NOMO-1 treated with dmso at 0.1 percent for 144 hours (cell line): Measurements from ENCODE around the gene RAP2B.

ENCODE experiments used
- DNase-seq: peaks from one replicate; lab custom pipeline; 2025; ENCODE audit not compliant: unreplicated experiment; lab: John Stamatoyannopoulos, UW

RAP2B gene

DNA sequence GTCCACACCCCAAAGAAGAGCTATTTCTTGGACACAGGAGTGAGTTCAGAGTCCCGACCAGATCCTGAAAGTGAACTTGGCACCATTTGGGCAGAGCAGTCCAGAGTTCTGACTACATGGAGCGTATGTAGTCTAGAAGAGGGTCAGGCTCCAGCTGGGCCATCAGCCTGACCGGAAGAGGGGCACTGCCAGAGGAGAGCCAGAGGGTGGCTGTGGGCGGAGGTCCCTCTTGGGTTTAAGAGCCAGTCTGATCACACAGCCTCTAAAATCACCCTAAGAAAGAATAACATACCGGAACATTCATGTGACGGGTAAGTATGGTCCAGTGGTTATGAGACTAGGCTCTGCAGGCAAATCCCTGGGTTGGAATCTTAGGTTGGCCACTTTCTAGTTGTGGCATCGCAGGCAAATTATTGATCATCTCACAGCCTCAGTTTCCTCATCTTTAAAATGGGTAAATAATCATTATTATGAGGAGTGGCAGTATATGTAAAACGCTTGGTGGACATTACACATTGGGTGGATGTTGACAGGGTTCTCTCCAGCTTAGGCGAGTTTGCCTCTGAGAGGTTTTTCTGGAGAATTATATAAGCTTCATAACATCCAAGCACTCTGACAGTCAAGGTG, 2.1 kb upstream of the RAP2B start:
- DNase-seq: no peak

DNA sequence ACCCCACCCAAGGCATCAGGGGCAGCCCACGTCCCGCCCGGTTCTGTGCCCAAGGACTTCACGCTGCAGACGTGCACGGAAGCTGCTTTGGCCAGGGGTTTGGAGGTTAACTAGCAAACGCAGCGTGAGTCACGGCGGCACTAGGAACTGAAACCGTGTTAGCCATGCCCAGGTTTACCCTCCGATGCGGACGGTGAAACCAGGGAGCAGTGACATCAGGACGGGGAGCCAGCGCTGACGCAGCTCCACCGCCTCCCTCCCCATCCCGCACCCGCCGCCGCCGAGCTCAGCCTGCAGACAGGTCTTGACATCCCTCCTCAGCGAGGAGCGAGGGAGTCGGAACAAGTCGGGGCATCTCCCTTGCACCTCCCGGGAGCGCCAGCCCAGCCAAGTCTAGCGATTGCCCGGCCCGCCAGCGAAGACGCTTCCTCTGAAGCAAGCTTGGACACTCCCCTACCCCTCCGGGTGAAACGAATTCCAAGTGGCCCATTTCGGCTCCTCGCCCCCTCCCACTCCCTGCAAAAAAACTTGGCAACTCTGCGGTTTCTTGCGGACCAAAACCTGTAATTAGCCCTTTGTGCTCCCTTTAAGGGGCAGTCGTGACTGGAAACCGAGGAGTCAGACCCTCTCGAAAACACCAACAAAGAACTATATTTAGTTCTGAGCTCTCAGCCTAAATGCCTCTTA, 1.4 kb upstream of the RAP2B start:
- peak; percentile 94 for DNase-seq

DNA sequence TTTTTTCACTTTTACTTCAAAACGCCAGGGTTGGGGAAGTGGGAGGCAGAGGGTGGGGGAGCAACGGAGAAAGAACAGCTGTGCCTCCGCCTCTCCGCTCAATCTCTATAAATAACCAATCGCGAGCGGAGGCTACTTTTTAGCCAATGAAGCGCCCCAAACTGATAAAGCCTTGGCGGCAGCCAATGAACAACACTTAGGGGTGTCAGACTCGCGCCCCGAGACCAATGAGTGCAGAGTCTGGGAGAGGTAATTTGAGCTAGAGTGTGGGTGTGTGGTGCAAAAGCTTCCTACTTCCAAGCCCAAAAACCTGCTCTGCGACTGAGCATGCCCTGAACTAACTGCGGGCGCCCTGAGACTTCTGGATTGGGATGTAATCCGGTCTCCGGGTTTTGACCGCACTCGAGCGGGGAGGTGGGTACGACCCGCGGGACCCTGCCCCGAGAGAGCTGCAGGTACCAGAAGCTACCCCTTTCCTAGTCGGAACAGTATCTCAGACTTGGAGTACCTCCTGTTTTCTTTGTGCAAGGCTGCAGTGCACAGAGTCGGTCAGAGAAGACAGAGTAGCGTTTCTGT, 800 bp upstream of the RAP2B start:
- peak; percentile 100 for DNase-seq

DNA sequence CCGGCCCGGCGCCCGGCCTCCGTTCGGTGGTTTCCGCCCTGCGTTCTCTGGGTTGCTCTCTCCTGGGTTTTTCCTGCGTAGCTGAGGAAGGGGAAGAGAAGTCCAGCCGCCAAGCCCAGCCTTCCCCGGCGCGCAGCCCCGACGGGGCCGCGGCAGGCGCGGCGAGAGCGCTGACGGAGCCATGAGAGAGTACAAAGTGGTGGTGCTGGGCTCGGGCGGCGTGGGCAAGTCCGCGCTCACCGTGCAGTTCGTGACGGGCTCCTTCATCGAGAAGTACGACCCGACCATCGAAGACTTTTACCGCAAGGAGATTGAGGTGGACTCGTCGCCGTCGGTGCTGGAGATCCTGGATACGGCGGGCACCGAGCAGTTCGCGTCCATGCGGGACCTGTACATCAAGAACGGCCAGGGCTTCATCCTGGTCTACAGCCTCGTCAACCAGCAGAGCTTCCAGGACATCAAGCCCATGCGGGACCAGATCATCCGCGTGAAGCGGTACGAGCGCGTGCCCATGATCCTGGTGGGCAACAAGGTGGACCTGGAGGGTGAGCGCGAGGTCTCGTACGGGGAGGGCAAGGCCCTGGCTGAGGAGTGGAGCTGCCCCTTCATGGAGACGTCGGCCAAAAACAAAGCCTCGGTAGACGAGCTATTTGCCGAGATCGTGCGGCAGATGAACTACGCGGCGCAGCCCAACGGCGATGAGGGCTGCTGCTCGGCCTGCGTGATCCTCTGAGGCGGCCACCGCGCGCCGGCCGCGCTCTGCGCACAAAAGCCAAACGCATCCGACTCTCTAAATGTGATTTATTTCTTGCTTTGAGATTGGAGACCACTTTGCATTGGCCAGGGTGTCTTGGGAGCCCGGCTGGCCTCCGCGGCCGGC, 727 bp downstream of the RAP2B start:
- peak; percentile 65 for DNase-seq

DNA sequence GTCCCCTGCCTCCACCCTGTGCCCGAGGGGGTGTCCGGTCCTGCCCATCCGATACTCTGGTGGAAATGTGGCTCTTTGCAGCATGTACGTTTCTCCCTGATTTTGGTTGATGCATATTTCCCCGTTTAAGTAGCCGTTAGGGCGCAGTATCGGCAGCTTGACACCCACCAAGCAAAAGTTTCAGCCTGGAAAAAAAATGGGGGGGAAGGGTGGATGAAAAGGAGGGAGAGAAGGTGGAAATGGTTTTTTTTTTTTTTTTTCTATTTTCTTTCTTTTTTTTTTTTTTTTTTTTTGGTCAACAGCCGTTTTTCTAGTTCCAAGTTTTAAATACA, 1.3 kb downstream of the RAP2B start:
- DNase-seq: peak; percentile 32

DNA sequence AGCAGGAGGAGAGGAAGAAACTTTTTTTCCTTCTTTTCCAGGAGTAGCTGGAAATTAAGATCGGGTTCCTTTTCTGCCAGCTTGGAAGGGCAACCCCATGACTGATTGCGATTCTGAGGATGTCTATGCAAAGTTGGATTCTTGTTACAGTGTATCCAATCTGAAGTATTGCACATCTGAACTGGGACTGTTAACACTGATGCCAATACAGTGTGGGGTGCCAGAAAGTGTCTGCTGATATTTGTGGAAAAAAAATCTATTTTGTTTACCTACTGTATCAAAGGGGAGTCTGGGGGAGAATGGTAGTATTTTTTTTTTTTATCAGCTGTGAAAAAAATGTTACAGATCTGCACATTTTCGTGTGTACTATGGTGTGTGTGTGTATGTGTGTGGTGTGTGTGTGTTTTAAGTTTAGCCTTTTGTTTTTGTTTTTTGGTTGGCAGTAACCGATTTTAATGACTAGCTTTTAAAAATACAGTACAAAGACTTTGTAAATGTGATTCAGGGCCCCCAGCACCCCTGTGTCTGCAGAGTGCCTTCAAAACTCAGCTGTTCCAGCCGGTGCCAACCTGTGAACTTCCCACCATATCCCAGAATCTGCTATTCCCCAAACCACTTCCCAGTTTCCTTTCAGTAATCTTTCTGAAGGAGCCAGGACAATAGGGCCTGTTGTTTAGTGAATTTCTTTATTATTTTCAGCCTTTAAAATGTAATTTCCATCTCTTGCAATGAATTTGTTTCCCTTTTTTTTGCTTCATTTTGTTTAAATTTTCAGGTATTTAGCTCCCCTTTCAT, 1.9 kb downstream of the RAP2B start:
- no peak for DNase-seq

DNA sequence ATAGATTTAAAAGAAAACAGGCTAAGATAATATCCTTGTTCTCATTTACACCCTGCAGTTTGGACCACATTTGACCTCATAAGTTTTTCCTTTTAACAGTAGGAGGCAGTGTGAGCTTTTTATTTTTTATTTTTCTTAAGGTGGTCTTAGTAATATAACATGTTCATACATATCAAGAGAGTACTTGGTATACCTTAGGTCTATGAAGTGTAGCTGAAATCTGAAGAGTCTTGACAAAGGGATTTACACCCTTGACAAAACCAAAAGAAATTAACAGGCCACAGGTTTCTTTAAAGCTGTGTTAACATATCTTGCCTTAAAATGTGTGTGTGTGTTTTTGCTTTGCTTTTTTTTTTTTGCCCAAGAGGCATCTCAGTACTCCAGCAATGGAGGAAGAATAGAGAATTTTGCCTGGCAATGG, 3.2 kb downstream of the RAP2B start:
- peak; percentile 46 for DNase-seq

DNA sequence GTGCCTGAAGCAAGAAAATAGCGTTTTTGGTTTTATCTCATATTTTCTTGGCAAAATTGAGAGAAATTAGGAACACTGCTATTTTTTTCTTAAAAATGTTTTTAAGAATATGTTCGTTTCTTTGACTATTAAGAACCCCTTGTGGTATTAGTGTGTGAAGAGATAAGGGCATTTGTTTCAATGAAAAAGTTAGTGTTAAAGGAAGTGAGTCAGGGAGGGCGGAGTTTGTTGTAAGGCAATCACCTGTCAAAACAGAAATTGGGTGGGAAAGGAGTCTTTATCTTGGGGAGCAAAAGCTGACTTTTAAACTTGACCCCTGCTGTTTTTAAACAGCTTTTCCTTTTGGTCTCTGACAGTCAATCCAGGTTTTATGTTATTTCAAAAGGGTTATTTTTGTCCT, 4.2 kb downstream of the RAP2B start:
- peak; percentile 8 for DNase-seq

DNA sequence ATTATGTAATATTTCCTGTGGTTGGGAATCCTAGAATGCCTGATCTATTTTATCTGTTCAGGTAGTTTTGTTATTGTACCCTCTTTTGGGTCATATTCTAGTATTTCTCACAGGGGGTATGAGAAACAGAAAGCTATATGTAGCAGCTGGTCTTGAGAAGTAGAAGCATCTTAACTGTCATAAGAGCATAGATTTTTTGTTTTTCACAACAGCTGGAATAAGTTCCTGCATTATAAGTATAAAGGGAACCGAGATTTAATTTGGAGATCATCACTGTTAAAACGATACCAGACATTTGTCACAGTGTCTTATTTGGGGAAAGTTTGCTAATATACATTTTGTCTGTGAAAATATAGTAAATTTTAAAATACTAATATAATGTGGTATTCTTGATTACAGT, 4.8 kb downstream of the RAP2B start:
- DNase-seq: no peak

DNA sequence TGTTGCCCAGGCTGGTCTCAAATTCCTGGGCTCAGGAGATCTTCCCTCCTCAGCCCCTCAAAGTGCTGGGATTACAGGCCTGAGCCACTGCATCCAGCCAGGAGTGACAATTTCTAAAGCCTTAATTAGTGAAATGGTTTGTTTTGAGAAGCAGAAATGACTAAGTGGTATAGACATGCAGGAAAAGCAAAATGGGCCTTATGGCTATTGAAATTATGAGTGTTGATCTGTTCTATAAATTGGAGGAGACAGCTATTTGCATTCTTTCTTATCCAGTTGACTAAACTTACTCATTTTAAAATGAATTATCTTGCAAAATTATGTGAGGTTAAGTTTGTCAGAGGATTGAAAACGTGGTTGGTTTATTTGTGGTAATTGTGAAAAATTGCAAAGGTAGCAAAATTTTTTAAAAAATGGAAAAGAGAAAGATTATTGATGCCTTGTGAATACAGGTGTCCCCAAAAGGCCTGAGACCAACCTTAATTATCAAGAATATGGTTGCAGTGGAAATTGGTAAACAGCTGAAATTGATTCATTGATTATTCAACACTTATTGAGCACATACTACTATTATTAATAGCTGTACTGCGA, 7.9 kb downstream of the RAP2B start:
- no peak for DNase-seq

DNA sequence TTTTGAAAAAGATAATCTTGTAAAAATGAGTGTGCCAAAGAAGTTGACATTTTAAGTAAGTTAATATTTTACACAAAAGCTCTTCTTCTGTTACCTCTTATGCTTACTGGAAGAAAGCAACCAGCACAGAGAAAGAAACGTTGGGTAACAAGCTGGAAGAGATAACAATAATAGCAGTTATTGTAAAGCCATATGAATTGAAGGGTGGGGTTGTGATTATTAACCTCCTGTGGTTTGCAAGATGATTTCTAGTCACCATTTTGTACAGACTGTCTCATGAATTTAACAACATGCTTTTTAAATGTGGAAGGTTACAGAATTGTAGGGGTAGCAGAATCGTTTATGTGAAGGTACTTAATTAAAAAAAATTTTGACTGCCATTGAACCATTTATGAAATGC, 9.2 kb downstream of the RAP2B start:
- DNase-seq: no peak

DNA sequence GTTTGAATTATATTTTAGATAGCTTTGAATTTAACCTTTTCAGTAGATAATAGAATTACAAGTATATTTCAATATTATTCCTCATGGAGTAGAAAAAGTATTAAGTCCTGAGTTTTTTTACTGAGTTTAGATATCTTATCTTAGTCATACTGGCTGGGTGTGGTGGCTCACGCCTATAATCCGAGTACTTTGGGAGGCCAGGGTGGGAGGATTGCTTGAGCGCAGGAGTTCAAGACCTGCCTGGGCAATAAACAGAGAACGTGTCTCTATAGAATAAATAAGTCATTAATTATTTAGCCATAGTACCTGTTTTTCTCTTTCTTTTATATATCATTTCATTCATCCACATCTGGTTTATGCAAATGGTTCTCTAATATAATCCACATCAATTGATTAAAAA, 9.9 kb downstream of the RAP2B start:
- DNase-seq: no peak

DNA sequence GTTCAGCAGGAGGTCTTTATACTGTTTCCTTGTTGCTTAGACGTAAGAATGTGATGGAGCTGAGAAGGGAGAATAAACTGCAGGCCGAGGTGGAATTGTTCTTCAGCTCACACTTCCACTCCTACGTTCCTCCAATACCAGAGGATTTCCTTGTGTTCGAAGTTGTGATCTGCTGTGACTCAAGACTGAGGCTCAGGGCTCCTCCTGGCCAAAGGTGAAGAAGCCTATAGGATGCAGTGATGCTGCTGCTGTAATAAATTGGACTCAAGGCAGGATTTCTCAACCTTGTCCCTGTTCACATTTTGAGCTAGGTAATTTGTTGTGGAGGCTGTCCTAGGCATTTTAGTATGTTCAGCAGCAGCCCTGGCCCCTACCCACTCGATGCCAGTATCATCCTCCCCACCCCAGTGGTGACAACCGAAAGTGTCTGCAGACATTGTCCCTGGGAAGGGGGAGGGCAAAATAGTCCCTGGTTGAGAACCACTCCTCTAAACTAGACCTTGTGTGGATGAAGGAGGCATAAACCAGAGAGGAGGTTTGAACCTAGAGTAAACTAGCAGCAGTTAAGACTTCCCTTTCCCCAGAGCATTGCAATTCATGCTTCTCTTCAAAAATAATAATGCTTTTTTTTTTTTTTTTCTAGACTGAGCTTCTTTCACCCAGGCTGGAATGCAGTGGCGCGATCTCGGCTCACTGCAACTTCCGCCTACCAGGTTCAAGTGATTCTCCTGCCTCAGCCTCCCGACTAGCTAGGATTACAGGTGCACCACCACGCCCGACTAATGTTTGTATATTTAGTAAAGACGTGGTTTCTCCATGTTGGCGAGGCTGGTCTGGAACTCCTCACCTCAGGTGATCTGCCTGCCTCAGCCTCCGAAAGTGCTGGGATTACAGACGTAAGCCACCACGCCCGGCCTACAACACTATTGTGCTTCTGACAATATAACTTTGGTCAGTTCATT, 11.1 kb downstream of the RAP2B start:
- DNase-seq: no peak

DNA sequence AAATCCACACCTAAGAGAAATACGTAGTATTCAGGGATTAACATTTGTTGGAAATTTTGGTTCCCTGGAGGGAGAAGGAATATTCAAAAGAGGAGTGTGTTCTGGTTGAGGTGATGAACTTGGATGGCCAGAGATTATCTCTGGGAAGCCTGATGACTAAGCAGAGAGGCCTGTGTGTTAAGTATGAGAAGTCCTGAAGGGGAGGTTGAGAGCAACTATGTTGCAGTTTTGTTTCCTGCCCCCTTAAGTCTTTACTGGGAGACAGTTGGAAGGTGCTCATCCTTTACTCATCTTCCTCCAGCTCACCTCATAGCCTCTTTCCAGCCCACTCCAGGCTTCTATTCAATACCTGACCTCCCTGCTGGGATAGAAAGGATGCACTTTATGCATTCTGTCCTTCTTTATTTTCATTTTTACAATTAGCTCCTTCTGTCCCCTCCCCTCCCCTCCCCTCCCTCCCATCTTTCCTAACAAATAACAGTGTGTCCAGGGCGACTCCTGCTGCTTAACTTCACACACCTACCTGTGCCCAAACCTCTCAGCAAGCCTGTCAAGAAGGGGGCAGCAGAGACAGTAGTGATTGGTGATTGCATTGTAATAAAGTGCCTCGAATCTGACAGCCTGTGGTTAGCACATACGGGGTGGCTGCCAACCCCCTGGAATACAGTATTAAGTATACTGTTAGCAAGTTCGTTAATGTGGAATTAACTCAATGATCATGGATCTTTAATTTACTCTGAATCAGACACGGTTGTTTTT, 11.9 kb downstream of the RAP2B start:
- DNase-seq: no peak

DNA sequence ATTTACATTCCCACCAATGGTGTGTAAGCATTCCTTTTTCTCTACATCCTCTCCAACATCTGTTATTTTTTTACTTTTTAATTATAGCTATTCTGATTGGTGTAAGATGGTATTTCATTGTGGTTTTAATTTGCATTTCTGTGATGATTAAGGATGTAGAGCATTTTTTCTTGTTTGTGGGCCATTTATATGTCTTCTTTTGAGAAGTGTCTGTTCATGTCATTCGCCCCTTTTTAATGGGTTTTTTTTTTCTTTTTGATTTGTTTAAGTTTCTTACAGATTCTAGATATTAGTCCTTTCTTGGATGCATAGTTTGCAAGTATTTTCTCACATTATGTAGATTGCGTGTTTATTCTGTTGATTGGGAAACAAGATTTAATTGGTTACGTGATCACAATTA, 14.2 kb downstream of the RAP2B start:
- no peak for DNase-seq

DNA sequence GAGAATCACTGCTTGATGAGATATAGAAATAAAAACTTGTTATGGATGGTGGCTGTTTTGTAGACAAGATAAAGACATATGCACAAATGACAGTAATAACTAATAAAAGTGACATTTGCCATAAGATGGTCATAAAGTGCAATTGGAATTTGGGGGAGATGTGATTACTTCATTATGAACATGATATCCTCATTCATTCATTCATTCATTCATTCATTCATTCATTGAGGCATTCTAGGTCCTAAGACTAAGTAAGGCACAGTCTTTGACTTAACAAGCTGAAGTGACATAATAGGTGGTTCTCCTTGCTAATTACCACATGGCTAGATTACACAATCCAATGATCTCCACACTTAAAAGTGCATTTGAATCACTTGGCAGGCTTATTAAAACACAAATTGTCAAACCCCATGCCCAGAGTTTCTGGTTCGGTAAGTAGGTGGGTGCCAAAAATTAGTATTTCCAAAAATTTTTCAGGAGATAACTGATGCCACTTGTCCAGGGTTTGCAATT, 18.9 kb downstream of the RAP2B start:
- DNase-seq: peak; percentile 24

DNA sequence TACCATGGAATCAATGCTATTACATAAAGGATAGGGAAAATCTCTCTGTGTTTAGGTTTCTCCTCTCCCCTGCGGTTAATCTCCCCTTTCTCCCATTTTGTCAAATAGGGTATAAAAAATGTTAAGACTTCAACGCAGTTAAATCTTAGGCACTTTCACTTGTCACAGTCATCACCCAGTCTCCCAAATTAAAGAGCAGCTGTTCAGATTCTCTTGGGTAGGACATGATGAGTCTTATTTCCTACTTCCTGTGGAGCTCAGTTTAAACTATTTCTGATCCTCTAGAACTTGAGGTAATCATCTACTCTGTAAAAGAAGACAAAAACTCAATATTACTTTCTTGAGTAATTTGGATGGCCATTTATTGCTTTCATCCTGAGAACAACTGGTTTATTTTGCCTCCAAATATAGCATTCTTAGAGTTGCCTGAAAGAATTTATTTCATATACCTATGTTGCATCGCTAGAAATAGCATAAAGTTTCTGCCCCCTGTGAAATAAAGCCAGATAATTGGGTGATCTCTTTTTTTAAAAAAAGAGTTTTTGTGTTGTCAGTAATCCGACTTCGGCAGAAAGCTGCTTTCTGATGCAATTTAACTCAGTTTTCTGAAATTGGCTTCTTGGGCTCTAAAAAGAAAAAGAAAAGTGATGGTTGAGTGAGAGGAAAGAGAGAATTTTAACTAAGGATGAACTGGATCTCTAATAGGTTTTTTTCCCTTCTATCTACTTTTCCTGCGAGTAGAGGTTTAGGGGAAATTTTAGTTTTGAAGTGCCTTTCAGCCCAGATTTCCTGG, 20.7 kb downstream of the RAP2B start:
- no peak for DNase-seq

DNA sequence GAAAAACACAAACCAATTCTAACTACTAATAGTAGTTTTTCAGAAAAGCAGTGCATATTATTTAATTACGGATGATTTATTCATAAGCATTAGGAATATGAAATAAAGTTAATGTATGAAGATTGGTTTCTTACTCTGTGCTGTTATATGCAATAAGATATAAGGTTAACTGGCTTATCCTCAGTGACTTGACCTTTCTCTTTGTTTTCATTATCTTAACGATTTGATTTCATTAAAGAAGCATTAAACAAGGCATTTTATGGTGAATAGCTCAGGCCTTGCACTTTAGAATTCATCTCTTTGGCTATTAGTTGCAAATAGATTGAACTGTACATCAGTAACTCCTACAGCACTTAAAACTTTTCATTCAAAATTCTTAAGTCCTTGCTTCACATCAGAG, 28.9 kb downstream of the RAP2B start:
- no peak for DNase-seq
